K562 (cell line): ENCODE measurements around the gene USP48. TPM values are rescaled to one million over a fixed set of nuclear protein-coding genes. Genes with fewer than 3 reads are reported as not detected.

Experiments used
- ATAC-seq: fragments of 200-7000 bp; cut with Tn5 transposase; 3 replicates; pipeline ENCODE4 v1.9.1; 2020; ENCODE audit warnings: moderate library complexity
- BruUV-seq: library from RNA; stranded (reverse); fragments of 400-500 nt; replicated peaks from 2 replicates; lab custom pipeline; 2021; lab: Mats Ljungman, UMichigan
- CTCF ChIA-PET: fragments of 300-600 bp; formaldehyde crosslinking; extraction: SDS; loops from one replicate; lab custom pipeline; 2021; ENCODE audit warnings: low intra/inter-chr PET ratio; lab: Yijun Ruan, JAX
- POLR2A ChIA-PET: fragments of 300-600, 350-650 bp; sonication (Branson Sonifier 250); formaldehyde crosslinking; extraction: SDS; loops from one replicate; lab custom pipeline; 2021; ENCODE audit warnings: antibody characterized with exemption, inconsistent platforms; lab: Yijun Ruan, JAX
- DNase-seq, 4 experiments: peaks; one replicate each; pipeline versions ENCODE4 v3.0.0 to v3.0.0-alpha.2; 2011 to 2018; ENCODE audit warnings: low spot score in 3 of 4, mixed read lengths in 3 of 4; ENCODE audit errors: extremely low read depth in 1 of 4
- FAIRE-seq: peaks from 2 replicates; lab custom pipeline; 2011; peaks lifted over from hg19 to GRCh38; lab: Jason Lieb, UNC
- H2AFZ ChIP-seq: 2 replicates; pipeline ENCODE4 v1.6.0; 2011; ENCODE audit warnings: low read depth, low read length, control low read depth, inconsistent platforms
- H3K27ac ChIP-seq: fragments of 200-600 bp; 3 replicates; pipeline ENCODE4 v1.8.0; 2011; ENCODE audit warnings: low read depth, mild to moderate bottlenecking, control low read depth, inconsistent platforms, low read length, moderate library complexity, mixed read lengths; ENCODE audit errors: extremely low read depth
- H3K27me3 ChIP-seq, 2 experiments: fragments of 300-600 bp in 1 of 2; 2 replicates in 1 of 2; 3 replicates in 1 of 2; pipeline versions ENCODE4 v1.6.0 to v1.8.0; 2011; ENCODE audit warnings: inconsistent platforms in 2 of 2, low read length in 2 of 2, mild to moderate bottlenecking in 1 of 2, mixed read lengths in 1 of 2, moderate library complexity in 1 of 2; ENCODE audit not compliant: control insufficient read depth in 2 of 2, insufficient read depth in 2 of 2
- H3K36me3 ChIP-seq: fragments of 300-600 bp; 3 replicates; pipeline ENCODE4 v1.8.0; 2011; ENCODE audit warnings: mild to moderate bottlenecking, low read length, inconsistent platforms; ENCODE audit not compliant: control insufficient read depth, insufficient read depth
- H3K4me1 ChIP-seq, 2 experiments: fragments of 200-600 bp in 1 of 2; replicated peaks in 1 of 2; 2 replicates in 1 of 2; 3 replicates in 1 of 2; pipeline versions ENCODE4 v1.5.1 to v1.8.0; 2011; ENCODE audit warnings: inconsistent platforms in 2 of 2, low read length in 2 of 2, mild to moderate bottlenecking in 1 of 2, mixed read lengths in 1 of 2, moderate library complexity in 1 of 2; ENCODE audit not compliant: control insufficient read depth in 2 of 2, insufficient read depth in 2 of 2
- H3K4me2 ChIP-seq: 2 replicates; pipeline ENCODE4 v1.6.1; 2011; ENCODE audit warnings: low read length, control low read depth, inconsistent platforms, mixed read lengths; ENCODE audit not compliant: insufficient read depth
- H3K4me3 ChIP-seq: fragments of 200-600 bp; sonication (generic), shearing (Covaris generic); 2 replicates; pipeline ENCODE4 v1.5.1; 2016; ENCODE audit warnings: control low read depth, inconsistent platforms
- H3K79me2 ChIP-seq: fragments of 200-600 bp; 3 replicates; pipeline ENCODE4 v1.8.0; 2011; ENCODE audit warnings: low read length, inconsistent platforms; ENCODE audit not compliant: control insufficient read depth, insufficient read depth
- H3K9ac ChIP-seq, 2 experiments: 2 replicates each; pipeline versions ENCODE4 v1.6.0 to v1.6.1; 2011; ENCODE audit warnings: low read depth in 2 of 2, low read length in 2 of 2, control low read depth in 1 of 2, inconsistent platforms in 1 of 2, mild to moderate bottlenecking in 1 of 2, mixed read lengths in 1 of 2; ENCODE audit not compliant: insufficient read depth in 1 of 2
- H3K9me1 ChIP-seq: one replicate; pipeline ENCODE4 v1.6.0; 2011; ENCODE audit warnings: inconsistent platforms, mild to moderate bottlenecking, low read length, moderate library complexity; ENCODE audit not compliant: control insufficient read depth, insufficient read depth
- H3K9me3 ChIP-seq: replicated peaks from 2 replicates; pipeline ENCODE4 v1.5.1; 2011; ENCODE audit warnings: low read depth, low read length, inconsistent platforms; ENCODE audit not compliant: control insufficient read depth, insufficient read depth
- H4K20me1 ChIP-seq: replicated peaks from 2 replicates; pipeline ENCODE4 v1.6.1; 2011; ENCODE audit warnings: low read length, inconsistent platforms, mixed read lengths; ENCODE audit not compliant: control insufficient read depth, insufficient read depth
- CAMTA2 ChIP-seq: fragments of 250-450 bp; sonication (Bioruptor Pico); conservative IDR thresholded peaks from 2 replicates; pipeline ENCODE4 v1.5.1; 2022
- FOXK1 ChIP-seq: sonication (generic); formaldehyde crosslinking; IDR thresholded peaks from 2 replicates; pipeline ENCODE4 v1.8.0; 2022; ENCODE audit warnings: missing genetic modification reagents, mild to moderate bottlenecking, borderline replicate concordance
- MEIS2 ChIP-seq: fragments of 450-650 bp; IDR thresholded peaks from 2 replicates; pipeline ENCODE4 v1.6.1; 2014; ENCODE audit warnings: mild to moderate bottlenecking; ENCODE audit not compliant: partially characterized antibody
- PTRF ChIP-seq: fragments of 450-650 bp; IDR thresholded peaks from 2 replicates; pipeline ENCODE4 v1.6.1; 2016; ENCODE audit warnings: mild to moderate bottlenecking, missing genetic modification characterization, missing compliant biosample characterization
- USF1 ChIP-seq: sonication (generic); formaldehyde crosslinking; IDR thresholded peaks from 2 replicates; pipeline ENCODE4 v1.9.0; 2022; ENCODE audit warnings: mild to moderate bottlenecking, missing genetic modification reagents
- VEZF1 ChIP-seq: fragments of 200-800 bp; sonication (Bioruptor generic); IDR thresholded peaks from 2 replicates; pipeline ENCODE4 v1.6.1; 2017; ENCODE audit warnings: missing genetic modification characterization, missing compliant biosample characterization
- YY1 ChIP-seq, 3 experiments: IDR thresholded peaks; 2 replicates each; pipeline ENCODE4 v1.6.1; 2011; ENCODE audit warnings: low read length in 2 of 3, mild to moderate bottlenecking in 2 of 3, moderate library complexity in 2 of 3, borderline replicate concordance in 1 of 3, control low read depth in 1 of 3, low read depth in 1 of 3; ENCODE audit not compliant: insufficient read depth in 3 of 3, insufficient replicate concordance in 2 of 3, control insufficient read depth in 1 of 3, insufficient read length in 1 of 3; ENCODE audit errors: extremely low read depth in 1 of 3
- ZBTB7A ChIP-seq: IDR thresholded peaks from 2 replicates; pipeline ENCODE4 v1.6.1; 2011; ENCODE audit warnings: low read depth, mild to moderate bottlenecking, low read length, moderate library complexity, borderline replicate concordance; ENCODE audit not compliant: control insufficient read depth
- ZC3H8 ChIP-seq: fragments of 450-650 bp; IDR thresholded peaks from 2 replicates; pipeline ENCODE4 v1.6.1; 2017
- WGBS: fragments of 100-300 bp; shearing (Covaris generic); methylation state at CpG from one replicate; pipeline ENCODE4 v1.1.6; 2016; ENCODE audit warnings: low coverage, mixed read lengths; ENCODE audit not compliant: insufficient coverage; ENCODE audit errors: missing lambda C conversion rate; 5-methylcytosine and 5-hydroxymethylcytosine counted together
- in situ Hi-C: fragments of 300-500 bp; cut with MboI; formaldehyde crosslinking; loops from 4 replicates; pipeline ENCODE4 v1.15.0; 2018; ENCODE audit warnings: inconsistent platforms, mixed read lengths
- intact Hi-C: fragments of 100-400 bp; cut with micrococcal nuclease; formaldehyde crosslinking; loops from 2 replicates; pipeline ENCODE4 v1.14.2; 2022
- polyA plus RNA-seq, 8 experiments: library from polyadenylated mRNA; depleted of rRNA in 4 of 8; stranded (reverse) in 5 of 8; unstranded in 3 of 8; fragments of >200 nt; fragmentation: Nextera tagmentation in 2 of 8; fragmentation: Illumina TruSeq in 1 of 8; extraction: Ambion mirVana in 2 of 8; extraction: Trizol in 1 of 8; gene quantifications; 2 replicates each; pipeline versions ENCODE4 v1.2.1 to v1.2.3, GENCODE V29; 2011 to 2014; ENCODE audit warnings: inconsistent platforms in 1 of 8, missing spikeins in 1 of 8
- total RNA-seq, 7 experiments: library from RNA; depleted of rRNA in 6 of 7; stranded (reverse); fragments of >200 nt in 6 of 7; fragmentation: Illumina TruSeq in 2 of 7; extraction: Trizol in 2 of 7; gene quantifications; 2 replicates each; pipeline versions ENCODE4 v1.2.1 to v1.2.3, GENCODE V29; 2011 to 2021; ENCODE audit warnings: low replicate concordance in 1 of 7

USP48 gene
- total and polyA plus RNA-seq, 9 of the 15 experiments (the other 6 are each of a cell fraction or from before 2014, with no cell fraction given), result 23.3 to 123 (median 106) TPM

- WGBS, result 8% methylated on average over 9 of the region's 9 CpGs
- peaks cover 13 to 41% of the 10 kb centered on the region in 2 experiments for H3K4me1 ChIP-seq
- H3K4me2 ChIP-seq, result peak overlapping the region; percentile 43; the same call in 1 of the 2 replicates
- H3K9me3 ChIP-seq, result no peaks in the 10 kb centered on the region
- FAIRE-seq (peak; percentile 75), ATAC-seq (peak; percentile 95), DNase-seq (peak; percentile 85 to 96 (median 94))
- no peak overlapping the region for H3K4me3 ChIP-seq
- H3K36me3 ChIP-seq, result peaks cover 42% of the 10 kb centered on the region; the same call in 2 of the 3 replicates
- BruUV-seq, result no TSS peak
- no peaks in the 10 kb centered on the region for H3K79me2 ChIP-seq
- no peak overlapping the region for H2AFZ ChIP-seq
- peak overlapping the region in 1 of 2 experiments; percentile 59; a peak in 2 of 4 replicates for H3K9ac ChIP-seq
- peak overlapping the region; percentile 32; the same call in 2 of the 3 replicates for H3K27ac ChIP-seq
- POLR2A ChIA-PET, result interaction anchor here (0.9 to 2.1 kb wide), 2 partner anchors 27 to 40 kb away, joined by 3 to 6 read pairs; partner anchors contain the start of gene USP48
- TF ChIP-seq FOXK1, result no peak
- no peak for TF ChIP-seq CAMTA2 (CRISPR knock-in tag)
- TF ChIP-seq VEZF1, result peak; percentile 15; the same call in 1 of the 2 replicates
- no peak for TF ChIP-seq ZC3H8
- no peak for TF ChIP-seq YY1 (IDR thresholded peaks at IDR 0.05; ENCODE audit: borderline replicate concordance in 1 of 3, control insufficient read depth in 1 of 3, extremely low read depth in 1 of 3, insufficient read depth in 3 of 3, insufficient read length in 1 of 3, insufficient replicate concordance in 2 of 3, low read depth in 1 of 3, low read length in 2 of 3)
- peak; percentile 31; the same call in 1 of the 2 replicates for TF ChIP-seq ZBTB7A
- TF ChIP-seq USF1 (CRISPR knock-in tag), result no peak
- no peak for TF ChIP-seq MEIS2
- TF ChIP-seq PTRF (tag), result no peak
- H4K20me1 ChIP-seq, result no peaks in the 10 kb centered on the region
- CTCF ChIA-PET, result no interaction called here
- no peaks in the 10 kb centered on the region for H3K27me3 ChIP-seq
- intact Hi-C loops (no loop called here), in situ Hi-C loops (no loop called here)
- peaks cover 3% of the 10 kb centered on the region for H3K9me1 ChIP-seq
Observed at GRCh38 chr1:21822349-21822748, 39.4 kb upstream of the USP48 start.
